ENCODE results near the gene TRERF1.

Gene TRERF1

GRCh38 chr6:42301986-42302385, 149.7 kb downstream of the TRERF1 start:
- ChIA-PET POLR2A (interaction anchor here (0.7 to 1.5 kb wide), 2 partner anchors 12 to 151 kb away, joined by 3 to 4 read pairs; no protein-coding TSS in a partner anchor), CTCF (interaction anchor here (0.5 to 2.0 kb wide), 5 partner anchors 8 to 877 kb away, joined by 3 to 10 read pairs (median 3); no protein-coding TSS in a partner anchor)
- Histone ChIP-seq H3K4me1 (ENCODE audit: control insufficient read depth, insufficient read depth, low read length) (no peaks in the 10 kb centered on the region), H3K9me3 (ENCODE audit: control insufficient read depth, insufficient read depth, low read depth, low read length) (no peaks in the 10 kb centered on the region), H3K4me3 (ENCODE audit: low read depth, low read length) (no peak overlapping the region), H3K36me3 (ENCODE audit: control insufficient read depth in 2 of 2, insufficient read depth in 1 of 2, low read length in 2 of 2) (no peaks in the 10 kb centered on the region), H3K27ac (ENCODE audit: extremely low read depth, low read depth, low read length) (no peak overlapping the region)
- no peak for TF ChIP-seq BCL11A (tag by site-specific recombination; IDR thresholded peaks at IDR 0.05; ENCODE audit: low read depth)
- TF ChIP-seq ZNF792 (tag by site-specific recombination; IDR thresholded peaks at IDR 0.05), result no peak
- TF ChIP-seq PATZ1 (tag by site-specific recombination; IDR thresholded peaks at IDR 0.05), result no peak
- TF ChIP-seq ZNF785 (tag by site-specific recombination; IDR thresholded peaks at IDR 0.05), result no peak
- TF ChIP-seq ZNF114 (tag by site-specific recombination; IDR thresholded peaks at IDR 0.05), result no peak
- TF ChIP-seq, protein P1, sequence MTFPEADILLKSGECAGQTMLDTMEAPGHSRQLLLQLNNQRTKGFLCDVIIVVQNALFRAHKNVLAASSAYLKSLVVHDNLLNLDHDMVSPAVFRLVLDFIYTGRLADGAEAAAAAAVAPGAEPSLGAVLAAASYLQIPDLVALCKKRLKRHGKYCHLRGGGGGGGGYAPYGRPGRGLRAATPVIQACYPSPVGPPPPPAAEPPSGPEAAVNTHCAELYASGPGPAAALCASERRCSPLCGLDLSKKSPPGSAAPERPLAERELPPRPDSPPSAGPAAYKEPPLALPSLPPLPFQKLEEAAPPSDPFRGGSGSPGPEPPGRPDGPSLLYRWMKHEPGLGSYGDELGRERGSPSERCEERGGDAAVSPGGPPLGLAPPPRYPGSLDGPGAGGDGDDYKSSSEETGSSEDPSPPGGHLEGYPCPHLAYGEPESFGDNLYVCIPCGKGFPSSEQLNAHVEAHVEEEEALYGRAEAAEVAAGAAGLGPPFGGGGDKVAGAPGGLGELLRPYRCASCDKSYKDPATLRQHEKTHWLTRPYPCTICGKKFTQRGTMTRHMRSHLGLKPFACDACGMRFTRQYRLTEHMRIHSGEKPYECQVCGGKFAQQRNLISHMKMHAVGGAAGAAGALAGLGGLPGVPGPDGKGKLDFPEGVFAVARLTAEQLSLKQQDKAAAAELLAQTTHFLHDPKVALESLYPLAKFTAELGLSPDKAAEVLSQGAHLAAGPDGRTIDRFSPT (tag by site-specific recombination; IDR thresholded peaks at IDR 0.05), result no peak
- no peak for TF ChIP-seq ZNF701 (tag by site-specific recombination; IDR thresholded peaks at IDR 0.05)
- no peak for TF ChIP-seq ZNF184 (tag by site-specific recombination; IDR thresholded peaks at IDR 0.05)
- TF ChIP-seq AEBP2 (tag by site-specific recombination; IDR thresholded peaks at IDR 0.05; ENCODE audit: borderline replicate concordance), result no peak
- TF ChIP-seq ZNF16 (tag by site-specific recombination; IDR thresholded peaks at IDR 0.05; ENCODE audit: low read depth), result no peak
- TF ChIP-seq ZNF266 (tag by site-specific recombination; IDR thresholded peaks at IDR 0.05; ENCODE audit: low read depth), result no peak
- no peak for TF ChIP-seq ZBTB10 (tag by site-specific recombination; IDR thresholded peaks at IDR 0.05)

GRCh38 chr6:42300701-42301100, 151.0 kb downstream of the TRERF1 start:
- no peaks in the 10 kb centered on the region for H3K9me3 ChIP-seq (ENCODE audit: control insufficient read depth, insufficient read depth, low read depth, low read length)
- no peak for TF ChIP-seq ZNF629 (tag by site-specific recombination; IDR thresholded peaks at IDR 0.05)
- no peak for TF ChIP-seq HOXC10 (CRISPR knock-in tag; IDR thresholded peaks at IDR 0.05)
- no peak for TF ChIP-seq ZNF768 (tag by site-specific recombination; IDR thresholded peaks at IDR 0.05)
- no peak for TF ChIP-seq ZNF488 (tag by site-specific recombination; IDR thresholded peaks at IDR 0.05)
- no peak for TF ChIP-seq PRDM1 (tag by site-specific recombination; IDR thresholded peaks at IDR 0.05)
- TF ChIP-seq ZNF26 (tag by site-specific recombination; IDR thresholded peaks at IDR 0.05), result no peak
- TF ChIP-seq, protein P2, sequence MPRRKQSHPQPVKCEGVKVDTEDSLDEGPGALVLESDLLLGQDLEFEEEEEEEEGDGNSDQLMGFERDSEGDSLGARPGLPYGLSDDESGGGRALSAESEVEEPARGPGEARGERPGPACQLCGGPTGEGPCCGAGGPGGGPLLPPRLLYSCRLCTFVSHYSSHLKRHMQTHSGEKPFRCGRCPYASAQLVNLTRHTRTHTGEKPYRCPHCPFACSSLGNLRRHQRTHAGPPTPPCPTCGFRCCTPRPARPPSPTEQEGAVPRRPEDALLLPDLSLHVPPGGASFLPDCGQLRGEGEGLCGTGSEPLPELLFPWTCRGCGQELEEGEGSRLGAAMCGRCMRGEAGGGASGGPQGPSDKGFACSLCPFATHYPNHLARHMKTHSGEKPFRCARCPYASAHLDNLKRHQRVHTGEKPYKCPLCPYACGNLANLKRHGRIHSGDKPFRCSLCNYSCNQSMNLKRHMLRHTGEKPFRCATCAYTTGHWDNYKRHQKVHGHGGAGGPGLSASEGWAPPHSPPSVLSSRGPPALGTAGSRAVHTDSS (tag by site-specific recombination; IDR thresholded peaks at IDR 0.05), result no peak
- TF ChIP-seq ZNF24 (tag by site-specific recombination; IDR thresholded peaks at IDR 0.05), result no peak
- no peak for TF ChIP-seq ZNF19 (tag by site-specific recombination; IDR thresholded peaks at IDR 0.05; ENCODE audit: low read depth)
- TF ChIP-seq ZNF48 (tag by site-specific recombination; IDR thresholded peaks at IDR 0.05), result no peak
- TF ChIP-seq ZNF600 (tag by site-specific recombination; IDR thresholded peaks at IDR 0.05), result no peak
- TF ChIP-seq ZNF544 (tag by site-specific recombination; IDR thresholded peaks at IDR 0.05), result no peak
- H3K27ac ChIP-seq (ENCODE audit: extremely low read depth, low read depth, low read length), result no peak overlapping the region
- H3K4me3 ChIP-seq (ENCODE audit: low read depth, low read length), result no peak overlapping the region
- CTCF ChIA-PET, result interaction anchor here (0.6 to 1.0 kb wide), 3 partner anchors 8 to 104 kb away, joined by 3 to 4 read pairs (median 3); no protein-coding TSS in a partner anchor
- POLR2A ChIA-PET, result no interaction called here
- no peaks in the 10 kb centered on the region for H3K4me1 ChIP-seq (ENCODE audit: control insufficient read depth, insufficient read depth, low read length)
- no peaks in the 10 kb centered on the region for H3K36me3 ChIP-seq (ENCODE audit: control insufficient read depth in 2 of 2, insufficient read depth in 1 of 2, low read length in 2 of 2)
